GM18951 (cell line): Measurements from ENCODE around the gene LYPD4.
"Not testable (repeated sequence)": the region's sequence is repeated elsewhere in the genome, so short reads cannot be mapped to it uniquely, and the experiment has no call there.

Experiments used
- POLR2A ChIP-seq: IDR thresholded peaks from 4 replicates; pipeline ENCODE4 v1.6.1; 2011; ENCODE audit warnings: mild to moderate bottlenecking; ENCODE audit not compliant: insufficient read length, insufficient read depth; ENCODE audit errors: extremely low read depth
- in situ Hi-C: fragments of 300-500 bp; cut with MboI; formaldehyde crosslinking; loops from one replicate; pipeline ENCODE4 v1.12.0; 2022; ENCODE audit warnings: low sequenced_read_pairs, mixed read lengths, inconsistent platforms; ENCODE audit not compliant: unreplicated experiment

The LYPD4 gene

GRCh38 chr19:41880329-41880708, 35.8 kb upstream of the LYPD4 start:
- TF ChIP-seq POLR2A = no peak
- in situ Hi-C loops = no loop called here

DNA sequence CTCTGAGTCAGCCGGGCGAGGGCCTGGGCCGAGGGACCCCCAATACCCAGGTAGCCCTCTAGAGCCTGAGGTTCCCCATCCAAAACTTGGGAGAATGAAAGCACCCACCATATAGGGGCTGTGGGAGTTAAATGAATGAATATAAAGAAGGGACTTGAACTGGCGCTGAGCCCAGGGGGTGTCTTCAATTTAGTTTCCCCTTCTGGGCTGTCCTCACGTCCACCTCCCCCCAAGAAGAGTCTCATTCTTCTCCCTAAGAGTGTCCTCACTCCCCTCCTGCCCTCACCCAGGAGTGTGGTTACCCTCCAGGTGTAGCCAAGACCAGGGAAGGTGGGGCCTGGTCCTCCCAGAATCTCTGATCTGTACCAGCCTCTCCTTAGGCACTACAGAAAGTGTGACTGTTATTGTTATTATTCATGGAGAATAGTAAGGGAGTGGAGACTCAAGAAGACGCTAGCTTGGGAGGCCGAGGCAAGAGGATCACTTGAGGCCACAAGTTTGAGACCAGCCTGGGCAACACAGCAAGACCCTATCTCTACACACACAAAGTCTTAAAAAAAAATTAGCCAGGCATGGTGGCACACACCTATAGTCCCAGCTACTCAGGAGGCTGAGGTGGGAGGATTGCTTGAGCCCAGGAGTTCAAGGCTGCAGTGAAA, 35.3 kb upstream of the LYPD4 start:
- no peak for TF ChIP-seq POLR2A
- in situ Hi-C loops = no loop called here

- in situ Hi-C loops = no loop called here
These were observed 34.6 kb upstream of the LYPD4 start for GRCh38 chr19:41879080-41879479.

GRCh38 chr19:41877916-41878905, 33.7 kb upstream of the LYPD4 start:
- peak; percentile 52 for TF ChIP-seq POLR2A
- in situ Hi-C loops = no loop called here

More at GRCh38 chr19:41879080-41879479, 34.6 kb upstream of the LYPD4 start:
- TF ChIP-seq POLR2A = no peak

DNA sequence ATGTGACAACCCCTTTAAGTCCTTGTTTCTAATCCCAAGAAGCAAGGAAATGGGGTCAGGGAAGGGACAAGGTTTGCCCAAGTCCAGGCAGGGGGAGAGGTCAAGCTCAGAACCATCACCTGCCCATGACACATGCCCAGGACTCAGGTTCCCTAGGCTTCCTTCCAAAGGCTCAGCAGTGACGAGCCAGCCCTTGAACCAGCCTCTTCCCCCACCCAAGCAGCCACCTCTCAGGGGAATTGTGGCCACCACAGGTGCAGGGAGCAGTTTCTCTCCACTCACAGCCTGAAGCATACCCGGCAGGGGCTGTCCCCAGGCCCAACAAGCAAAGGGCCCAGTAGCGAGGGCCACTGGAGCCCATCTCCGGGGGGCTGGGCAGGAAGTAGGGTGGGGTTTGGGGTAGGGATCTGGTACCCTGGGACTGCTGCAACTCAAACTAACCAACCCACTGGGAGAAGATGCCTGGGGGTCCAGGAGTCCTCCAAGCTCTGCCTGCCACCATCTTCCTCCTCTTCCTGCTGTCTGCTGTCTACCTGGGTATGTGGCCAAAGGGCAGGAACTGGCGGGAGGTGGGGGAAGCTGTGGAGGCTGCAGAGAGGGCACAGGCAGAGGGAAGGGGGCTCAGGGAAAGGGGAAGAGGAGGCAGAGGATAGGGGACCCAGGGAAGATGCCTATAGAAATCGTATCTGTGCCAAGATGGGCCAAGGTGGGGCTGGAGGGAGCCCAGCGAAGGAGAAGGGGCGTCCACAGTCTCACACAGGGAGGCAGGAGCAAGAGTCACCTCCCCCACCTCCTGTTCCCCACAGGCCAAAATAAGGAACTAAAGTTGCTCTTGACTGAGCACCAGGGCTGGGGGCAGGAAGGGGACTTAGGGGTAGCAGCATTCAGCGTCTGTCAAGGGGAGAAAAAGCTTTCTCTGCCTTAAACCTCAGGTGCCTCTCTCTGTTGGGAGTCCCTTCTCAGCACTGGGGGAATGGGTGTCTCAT, 32.7 kb upstream of the LYPD4 start, which contains the start of gene CD79A:
CD79A (plus strand) TSS at position 433 of the 986 bp plus-strand sequence; CDS start at position 459, 26 bp downstream.
- in situ Hi-C loops = no loop called here
- TF ChIP-seq POLR2A = peak; percentile 87

- in situ Hi-C loops = not testable (repeated sequence)
These were observed 31.5 kb upstream of the LYPD4 start for GRCh38 chr19:41875973-41876372.

DNA sequence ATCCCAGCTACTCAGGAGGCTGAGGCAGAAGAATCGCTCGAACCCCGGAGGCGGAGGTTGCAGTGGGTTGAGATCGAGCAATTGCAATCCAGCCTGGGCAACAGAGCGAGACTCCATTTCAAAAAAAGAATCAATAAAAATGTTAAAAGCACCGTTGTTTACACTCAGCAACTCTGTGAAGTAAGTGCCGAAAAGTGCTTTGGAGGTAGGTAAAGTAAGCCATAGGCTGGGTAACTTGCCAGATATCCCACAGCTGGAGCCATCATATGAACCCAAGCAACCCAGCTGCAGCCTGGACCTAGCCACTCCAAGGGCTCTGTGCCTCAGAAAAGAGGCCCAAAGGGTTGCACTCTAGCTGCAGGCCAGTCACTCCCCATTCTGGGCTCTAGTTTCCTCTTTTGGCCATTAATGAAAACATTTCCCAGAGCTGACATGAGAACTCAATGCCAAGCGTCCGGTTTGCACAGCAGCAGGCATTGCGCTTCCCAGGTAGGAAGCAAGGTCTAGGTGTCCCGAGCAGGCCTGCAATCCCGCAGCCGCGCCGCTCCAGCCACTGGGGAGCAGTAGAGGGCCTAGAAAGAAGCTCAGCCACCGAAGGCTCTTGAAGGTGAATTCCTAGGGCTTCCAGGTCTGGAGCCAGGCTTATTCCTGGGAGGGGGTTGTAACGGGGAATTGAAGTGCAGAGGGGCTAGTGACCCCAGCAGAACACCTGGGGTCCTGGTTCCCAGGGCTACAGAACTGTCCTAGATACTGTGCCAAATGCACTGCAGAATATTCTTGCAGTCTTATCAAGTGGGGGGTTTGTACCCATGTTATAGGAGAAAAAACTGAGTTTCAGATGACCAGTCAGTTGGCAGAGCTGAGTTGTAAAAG, 28.5 kb upstream of the LYPD4 start:
- in situ Hi-C loops = loop anchor here (5.0 kb wide), 1 partner anchor 79 kb away; no protein-coding TSS in a partner anchor
- peak; percentile 14 for TF ChIP-seq POLR2A

DNA sequence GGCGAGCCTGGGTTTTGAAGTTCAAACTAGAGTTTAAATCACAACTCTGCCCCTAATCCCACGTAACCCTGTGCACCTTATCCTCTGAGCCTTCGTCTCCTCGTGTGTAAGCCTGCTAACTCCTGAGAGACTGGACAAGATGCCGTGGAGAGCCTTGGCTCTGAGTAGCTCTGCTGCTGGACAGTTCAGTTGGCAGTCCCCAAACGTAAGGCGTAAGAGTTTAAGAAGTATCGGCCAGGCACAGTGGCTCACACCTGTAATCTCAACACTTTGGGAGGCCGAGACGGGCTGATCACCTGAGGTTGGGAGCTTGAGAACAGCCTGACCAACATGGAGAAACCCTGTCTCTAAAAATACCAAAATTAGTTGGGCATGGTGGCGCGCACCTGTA, 27.9 kb upstream of the LYPD4 start:
- no peak for TF ChIP-seq POLR2A
- in situ Hi-C loops = loop anchor here (5.0 kb wide), 1 partner anchor 80 kb away; no protein-coding TSS in a partner anchor

DNA sequence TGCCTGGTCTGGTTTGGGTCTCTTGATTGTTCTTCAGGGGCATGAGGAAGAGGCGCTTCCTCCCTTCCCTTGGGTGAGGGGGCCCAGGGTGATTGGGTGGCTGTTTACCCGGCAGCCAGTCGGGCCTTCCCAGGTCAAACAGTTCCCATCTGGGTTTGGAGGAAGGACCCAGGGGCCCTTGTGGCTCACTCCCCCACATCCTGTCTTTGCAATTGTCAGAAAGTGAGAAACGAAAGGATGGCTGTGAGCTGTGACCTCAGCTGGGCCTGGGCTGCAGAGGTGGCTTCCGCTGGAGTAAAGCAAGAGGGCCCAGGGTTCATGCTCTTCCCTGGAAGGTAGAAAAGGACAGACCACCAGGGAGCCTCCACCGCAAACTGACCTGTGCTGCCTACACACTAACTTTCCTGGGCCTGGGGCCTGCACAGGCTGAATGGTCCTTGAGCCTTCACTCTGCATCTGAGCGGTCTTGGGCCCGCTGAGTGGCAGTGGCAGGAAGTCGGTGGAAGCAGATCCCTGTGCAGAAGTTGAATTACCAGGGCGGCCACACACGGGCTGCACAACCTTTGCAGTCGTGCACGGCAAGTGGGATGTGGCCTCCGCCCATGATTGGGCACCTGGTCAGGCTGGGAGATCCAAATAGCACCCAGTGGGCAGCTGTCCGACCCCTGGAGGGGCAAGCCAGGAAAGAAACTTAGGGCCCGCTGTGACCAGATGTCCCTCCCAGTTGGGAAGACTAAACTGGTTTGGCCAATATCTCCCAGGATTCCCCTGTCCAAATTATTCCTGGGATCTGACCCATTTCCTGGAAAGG, 27.3 kb upstream of the LYPD4 start:
- no peak for TF ChIP-seq POLR2A
- in situ Hi-C loops = loop anchor here (5.0 kb wide), 1 partner anchor 81 kb away; no protein-coding TSS in a partner anchor

DNA sequence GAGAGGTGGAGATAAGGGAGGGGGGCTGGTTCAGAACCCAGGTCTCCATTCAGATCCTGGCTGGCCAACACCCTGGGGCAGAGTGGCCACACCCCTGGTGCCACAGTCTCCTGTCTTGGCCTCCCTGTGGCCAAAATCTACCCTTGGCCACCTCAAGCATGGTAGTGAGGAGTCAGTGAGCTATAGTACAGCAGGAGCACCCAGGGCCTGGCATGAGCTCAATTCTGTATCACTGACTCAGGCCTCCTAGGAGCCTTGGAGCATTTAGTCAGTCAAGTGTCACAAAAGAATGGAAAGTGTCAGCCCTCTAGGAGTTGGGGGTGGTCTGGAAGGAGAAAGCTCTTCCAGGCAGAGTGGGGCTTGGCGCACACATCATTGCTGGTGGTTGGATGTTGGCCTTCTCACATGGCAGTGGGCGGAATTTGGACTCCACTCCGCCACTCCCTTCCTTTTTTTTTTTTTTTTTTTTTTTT, 26.0 kb upstream of the LYPD4 start:
- no peak for TF ChIP-seq POLR2A
- in situ Hi-C loops = loop anchor here (5.0 kb wide), 1 partner anchor 82 kb away; no protein-coding TSS in a partner anchor

DNA sequence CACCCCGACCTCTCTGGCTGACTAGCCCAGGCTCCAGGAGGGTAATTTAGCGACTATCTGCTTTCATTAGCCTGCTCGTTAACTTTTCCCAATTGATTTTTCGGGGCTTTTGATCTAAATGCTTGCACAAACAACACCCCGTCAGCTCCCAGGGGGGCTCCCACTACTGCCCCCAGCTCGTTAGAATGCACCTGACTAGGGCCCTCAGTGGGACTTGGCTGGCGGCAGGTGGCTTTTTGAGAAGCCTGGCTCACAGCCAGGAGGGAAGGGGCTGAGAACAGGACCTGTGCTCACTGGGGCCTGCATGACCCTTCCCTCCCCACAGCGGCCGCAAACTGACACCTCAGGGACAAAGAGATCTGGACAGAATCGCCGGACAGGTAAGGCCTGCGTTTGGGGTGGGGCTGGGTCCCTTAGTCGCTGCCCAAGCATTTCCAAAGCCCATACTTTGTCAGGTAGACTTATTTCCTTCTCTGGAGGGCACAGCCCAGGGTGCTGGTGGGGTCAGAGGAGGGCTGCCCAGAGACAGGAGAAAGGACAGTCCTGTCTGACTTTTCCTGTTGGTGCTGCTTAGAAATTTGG, 25.0 kb upstream of the LYPD4 start:
- no peak for TF ChIP-seq POLR2A
- in situ Hi-C loops = no loop called here

DNA sequence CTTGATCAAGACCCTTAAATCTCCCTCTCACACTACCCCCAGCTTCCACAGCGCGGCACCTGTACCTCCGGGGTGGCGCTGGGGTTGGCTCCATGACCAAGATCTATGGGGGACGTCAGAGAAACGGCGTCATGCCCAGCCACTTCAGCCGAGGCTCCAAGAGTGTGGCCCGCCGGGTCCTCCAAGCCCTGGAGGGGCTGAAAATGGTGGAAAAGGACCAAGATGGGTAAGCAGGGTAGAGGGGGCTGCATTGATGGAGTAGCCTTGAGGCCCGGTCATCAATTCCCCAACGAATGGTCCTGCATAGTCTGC, 24.5 kb upstream of the LYPD4 start:
- no peak for TF ChIP-seq POLR2A
- in situ Hi-C loops = no loop called here
